NCI-H146 (cell line): ENCODE data around the gene C1orf53.
"Not testable (repeated sequence)": the region's sequence is repeated elsewhere in the genome, so short reads cannot be mapped to it uniquely, and the experiment has no call there.

ENCODE experiments used
- DNase-seq: peaks from one replicate; lab custom pipeline; 2025; lab: John Stamatoyannopoulos, UW

C1orf53 gene

DNA sequence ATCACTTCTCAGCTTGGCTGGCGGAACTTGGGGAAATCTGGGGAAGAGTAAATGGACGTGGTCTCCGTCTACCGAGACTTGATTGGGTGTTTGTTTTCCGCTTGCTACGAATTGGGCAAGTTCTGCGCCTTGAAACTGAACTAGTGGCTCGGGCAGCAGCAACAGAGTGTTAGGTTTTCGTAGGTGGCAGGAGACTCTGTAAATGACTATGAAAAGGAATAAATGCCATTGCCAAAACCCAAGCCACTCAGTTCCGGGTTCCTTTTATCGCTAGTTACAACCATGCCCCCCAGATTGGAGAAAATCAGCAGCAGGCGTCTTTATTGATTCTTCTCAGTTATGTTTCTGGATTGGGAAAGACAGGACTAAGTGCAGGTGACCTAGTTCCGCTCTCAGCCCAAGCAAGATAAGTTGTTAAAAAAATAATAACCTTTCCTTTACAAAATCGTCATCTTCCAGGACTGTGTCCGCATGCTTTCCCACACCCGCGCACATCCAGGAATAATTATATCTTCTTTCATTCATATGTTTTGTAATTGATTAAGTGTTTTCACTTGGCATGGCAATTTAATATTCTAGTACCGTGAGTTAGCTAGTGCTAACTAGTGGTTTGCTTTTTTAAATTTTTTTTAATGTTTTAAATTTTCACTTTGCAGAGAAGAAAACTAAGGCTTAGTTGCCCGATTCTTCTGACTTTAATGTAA lies 18.1 kb downstream of the C1orf53 start:
- no peak for DNase-seq

DNA sequence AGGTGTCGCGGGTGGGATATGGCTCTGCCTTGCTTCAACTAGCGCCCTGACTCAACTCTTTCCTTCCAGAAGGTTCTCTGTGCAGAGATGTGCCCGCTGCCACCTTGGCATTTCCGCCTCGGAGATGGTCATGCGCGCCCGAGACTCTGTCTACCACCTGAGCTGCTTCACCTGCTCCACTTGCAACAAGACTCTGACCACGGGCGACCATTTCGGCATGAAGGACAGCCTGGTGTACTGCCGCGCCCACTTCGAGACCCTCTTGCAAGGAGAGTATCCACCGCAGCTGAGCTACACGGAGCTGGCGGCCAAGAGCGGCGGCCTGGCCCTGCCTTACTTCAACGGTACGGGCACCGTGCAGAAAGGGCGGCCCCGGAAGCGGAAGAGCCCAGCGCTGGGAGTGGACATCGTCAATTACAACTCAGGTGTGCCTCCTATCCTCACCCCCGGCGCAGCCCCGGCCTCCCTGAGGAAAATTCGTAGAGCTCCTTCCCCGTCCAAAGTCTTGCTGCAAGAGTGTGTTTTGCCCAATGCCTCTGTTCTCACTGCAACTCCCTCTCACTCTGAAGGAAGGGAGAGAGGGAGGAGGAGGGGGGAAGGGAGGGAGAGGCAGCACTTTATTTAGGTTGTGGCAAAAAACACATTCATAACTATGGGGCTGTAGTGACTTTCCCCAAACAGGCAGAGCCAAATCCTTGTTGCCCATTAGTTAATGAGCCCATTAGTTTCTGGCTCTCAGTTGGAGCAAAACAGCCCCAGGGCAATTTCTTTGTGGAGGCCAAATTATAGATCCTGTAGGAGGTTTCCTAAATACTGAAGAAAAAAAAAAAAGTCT lies 19.0 kb downstream of the C1orf53 start:
- no peak for DNase-seq

DNA sequence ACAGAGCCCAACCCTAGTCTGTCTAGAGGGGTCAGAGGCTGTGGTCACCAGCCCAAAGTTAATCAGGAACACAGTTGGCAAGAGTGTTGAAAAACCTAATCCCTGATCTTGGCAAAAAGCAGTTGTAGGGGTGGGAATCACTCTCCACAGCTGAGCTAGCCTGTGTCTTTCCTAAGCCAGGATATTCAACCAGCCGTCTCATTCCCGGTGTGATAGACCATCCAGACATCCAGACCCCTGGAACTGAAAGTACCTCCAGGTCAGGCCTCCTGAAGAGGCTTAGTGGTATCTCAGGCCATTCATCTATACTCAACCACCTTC lies 19.6 kb downstream of the C1orf53 start:
- DNase-seq, result no peak

DNA sequence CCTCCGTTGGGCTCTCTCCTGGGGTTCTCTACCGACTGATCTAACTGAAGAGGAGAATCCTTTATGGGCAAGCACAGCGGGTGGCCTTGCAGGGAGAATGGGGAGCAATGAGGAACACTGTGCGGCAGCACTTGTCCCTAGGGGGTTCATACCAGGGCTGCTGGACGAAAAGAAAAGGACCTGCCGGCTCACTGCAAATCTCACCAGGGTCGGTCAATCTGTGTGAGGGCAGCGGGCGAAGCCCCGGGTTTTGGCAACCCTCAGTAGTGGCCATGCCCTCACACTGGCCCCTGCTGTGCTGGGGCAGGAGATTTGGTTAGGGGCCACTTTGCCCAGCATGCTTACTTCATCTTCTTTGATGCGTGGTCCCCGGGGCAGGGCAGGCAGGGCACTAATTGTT lies 20.6 kb downstream of the C1orf53 start:
- no peak for DNase-seq

DNA sequence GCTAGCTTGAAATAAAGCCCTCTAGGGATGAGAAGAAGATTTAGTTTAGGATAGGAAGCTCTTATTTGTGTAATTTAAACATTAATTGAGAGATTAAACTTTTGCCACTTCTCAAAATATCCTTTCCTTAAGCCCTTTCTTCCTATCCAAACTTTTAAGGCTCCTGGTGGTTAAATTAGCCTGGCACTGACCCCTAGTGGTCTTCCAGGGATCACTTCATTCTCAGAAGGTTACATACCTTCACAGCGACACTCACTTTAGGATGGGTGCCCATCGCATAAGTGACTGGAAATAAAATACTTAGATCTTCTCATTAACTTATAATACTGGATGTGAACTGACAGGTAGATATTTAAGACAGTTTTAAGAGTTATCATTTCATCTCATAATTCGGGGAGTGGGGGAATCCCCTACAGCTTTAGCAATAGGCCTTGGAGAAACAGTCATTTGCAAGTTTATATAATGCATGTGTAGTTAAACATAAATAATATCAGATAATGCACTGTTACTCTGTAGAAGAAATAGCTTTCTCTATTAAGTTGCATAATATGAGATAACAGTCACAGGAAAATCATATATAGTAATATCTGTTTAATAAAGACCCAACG lies 22.2 kb downstream of the C1orf53 start:
- DNase-seq, result peak; percentile 18

DNA sequence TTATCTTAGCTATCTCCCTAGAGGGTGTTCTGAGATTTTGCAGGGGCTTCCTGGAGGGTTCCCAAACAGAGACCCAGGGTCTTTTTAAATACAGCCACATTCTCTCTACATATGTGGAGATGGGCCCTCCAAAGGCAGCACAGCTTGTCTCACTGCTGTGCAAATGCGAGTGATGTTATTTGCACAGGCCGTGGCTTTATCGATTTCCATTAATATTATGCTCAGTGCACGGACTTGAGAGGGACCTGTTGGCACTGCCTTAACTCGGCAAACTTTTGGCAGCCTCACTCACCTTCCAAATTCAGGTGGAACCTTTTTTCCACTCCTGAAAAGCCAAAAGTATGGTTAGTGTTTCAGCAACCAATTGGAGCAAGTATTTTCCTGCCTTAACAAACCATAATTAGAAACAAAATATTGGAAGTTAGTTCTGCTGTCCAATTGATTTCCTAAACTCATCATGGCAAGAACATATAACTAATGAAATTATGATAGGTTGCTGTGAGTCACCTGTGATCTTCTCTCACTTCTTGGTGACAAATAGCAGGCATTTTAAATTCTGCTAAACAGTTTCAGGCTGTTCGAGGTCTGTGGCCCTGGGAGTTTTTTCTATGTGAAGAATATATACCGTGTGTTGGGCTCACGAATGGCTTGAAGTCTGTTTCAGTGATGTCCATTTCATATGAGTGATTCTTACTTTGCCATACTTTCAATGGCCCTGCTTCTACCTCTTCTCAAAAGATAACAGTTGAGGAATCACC lies 25.7 kb downstream of the C1orf53 start:
- DNase-seq, result no peak

DNA sequence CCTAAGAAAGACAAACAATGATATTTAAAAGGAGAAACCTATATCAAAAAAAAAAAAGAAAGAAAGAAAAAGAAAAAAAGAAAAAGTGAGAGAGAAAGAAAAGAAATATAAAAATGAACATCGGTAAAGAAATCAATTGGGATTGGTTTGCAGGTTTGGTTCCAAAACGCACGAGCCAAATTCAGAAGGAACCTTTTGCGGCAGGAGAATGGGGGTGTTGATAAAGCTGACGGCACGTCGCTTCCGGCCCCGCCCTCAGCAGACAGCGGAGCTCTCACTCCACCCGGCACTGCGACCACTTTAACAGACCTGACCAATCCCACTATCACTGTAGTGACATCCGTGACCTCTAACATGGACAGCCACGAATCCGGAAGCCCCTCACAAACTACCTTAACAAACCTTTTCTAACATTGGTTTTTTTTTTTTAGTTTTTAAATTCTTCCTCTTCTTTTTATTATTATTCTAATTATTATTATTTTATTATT lies 26.5 kb downstream of the C1orf53 start:
- DNase-seq, result no peak

DNA sequence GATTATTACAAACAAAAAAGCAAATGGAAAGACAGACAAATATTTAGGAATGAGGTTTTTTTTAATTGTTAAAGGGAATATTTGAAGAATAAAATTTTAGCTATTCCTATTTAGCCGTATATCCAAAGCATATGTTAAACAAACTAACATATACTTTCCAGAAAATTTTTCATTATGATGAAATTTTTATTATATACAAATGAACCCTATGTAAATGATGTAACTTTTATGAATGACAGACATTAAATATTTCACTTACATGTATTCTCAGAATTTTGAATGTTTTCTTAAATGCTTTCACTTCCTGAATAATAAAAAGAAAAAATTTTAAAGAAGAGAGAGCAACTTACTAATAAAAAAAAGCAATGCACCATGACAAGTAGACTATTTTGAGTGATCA lies 30.6 kb downstream of the C1orf53 start:
- DNase-seq, result no peak

DNA sequence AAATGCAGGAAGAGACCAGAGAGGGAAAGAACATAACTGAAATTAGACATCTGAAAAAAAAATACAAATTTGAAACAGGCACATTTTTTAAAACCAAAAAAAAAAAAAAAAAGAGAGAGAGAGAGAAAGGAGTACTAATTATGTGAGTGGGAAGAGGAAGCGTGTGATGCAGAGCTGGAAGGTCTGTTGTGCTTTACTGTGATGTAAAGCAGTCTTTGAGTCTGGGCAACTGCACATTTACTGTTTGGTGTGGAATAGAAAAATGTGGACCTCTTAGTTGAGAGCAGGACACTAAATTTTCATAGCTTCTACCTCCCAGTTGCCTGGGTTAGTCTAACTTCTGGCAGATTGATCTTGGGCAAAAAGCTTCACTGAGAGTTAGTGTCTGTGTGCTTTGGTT lies 31.2 kb downstream of the C1orf53 start:
- DNase-seq, result no peak

DNA sequence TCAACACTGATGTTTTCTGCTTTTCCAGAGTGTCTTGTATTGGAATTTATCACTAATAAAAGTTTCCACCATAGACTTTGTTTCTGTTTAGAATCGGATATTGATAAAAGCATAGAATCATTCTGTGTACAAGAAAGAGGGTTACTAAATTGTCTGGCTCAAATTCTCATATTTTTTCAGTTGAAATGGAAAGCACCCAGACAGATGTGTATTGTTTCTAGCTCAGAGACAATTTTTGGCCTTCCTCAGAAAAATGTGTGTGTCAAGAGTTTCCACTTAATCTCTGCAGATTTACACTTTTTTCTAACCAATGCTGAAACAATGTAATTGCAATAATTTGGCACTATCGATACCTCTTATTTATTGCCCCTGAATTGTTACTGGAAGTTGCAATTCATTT lies 35.0 kb downstream of the C1orf53 start:
- DNase-seq, result no peak

DNA sequence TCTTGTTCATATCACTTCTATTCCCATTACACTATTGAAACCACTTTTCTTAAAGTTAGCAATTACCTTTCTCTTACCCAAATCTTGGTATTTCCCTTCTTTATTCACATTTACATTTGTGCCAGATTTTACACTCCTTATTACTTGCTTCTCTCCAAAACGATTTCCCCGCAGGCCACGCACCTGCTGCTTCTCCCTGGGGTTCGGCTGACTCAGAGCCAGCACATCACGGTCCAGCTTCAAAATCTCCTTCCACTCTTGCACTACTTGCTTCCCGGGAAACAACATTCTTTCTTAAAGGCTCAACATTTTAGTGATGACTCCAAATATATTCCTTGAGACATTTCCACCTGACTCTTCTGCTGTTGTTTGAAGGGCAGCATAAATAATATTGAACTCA lies 35.5 kb downstream of the C1orf53 start:
- no peak for DNase-seq

DNA sequence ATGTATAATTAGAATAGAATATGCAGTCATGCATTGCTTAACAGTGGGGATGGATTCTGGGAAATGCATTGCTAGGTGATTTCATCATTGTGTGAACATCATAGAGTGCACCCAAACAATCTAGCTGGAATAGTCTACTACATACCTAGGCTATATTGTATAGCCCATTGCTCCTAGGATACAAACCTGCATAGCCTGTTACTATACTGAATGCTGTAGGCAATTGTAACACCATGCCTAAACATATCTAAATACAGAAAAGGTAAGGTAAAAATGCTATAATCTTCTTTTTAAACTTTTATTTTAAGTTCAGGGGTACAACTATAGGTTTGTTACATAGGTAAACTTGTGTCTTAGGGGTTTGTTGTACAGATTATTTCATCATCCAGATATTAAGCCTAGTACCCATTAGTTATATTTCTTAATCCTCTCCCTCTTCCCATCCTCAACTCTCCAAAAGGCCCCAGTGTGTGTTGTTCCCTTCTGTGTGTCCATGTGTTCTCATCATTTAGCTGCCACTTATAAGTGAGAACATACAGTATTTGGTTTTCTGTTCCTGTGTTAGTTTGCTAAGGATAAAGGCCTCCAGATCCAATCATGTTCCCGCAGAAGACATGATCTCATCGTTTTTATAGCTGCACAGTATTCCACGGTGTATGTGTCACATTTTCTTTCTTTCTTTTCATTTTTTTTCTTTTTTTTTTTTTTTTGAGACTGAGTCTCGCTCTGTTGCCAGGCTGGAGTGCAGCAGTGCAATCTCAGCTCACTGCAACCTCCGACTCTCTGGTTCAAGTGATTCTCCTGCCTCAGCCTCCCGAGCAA lies 36.9 kb downstream of the C1orf53 start:
- DNase-seq, result not testable (repeated sequence)

DNA sequence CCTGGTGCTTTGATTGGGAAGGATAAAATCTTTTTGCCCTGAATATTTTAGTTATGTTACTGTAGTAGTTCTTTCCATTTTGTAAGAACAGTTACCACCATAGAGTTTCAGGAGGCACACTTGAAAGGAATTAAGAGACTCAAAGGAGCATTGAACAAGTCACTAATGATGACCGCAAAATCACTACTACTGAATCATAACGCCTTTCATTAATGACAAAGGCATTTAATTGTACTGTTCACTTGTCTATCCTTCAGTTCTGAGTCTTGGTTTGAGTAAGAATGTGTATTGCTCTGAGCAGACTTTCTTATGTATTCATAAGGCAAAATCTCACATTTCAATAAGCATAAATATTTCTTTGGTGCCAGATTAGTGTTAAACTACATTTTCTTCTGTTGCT lies 39.6 kb downstream of the C1orf53 start:
- DNase-seq, result no peak

DNA sequence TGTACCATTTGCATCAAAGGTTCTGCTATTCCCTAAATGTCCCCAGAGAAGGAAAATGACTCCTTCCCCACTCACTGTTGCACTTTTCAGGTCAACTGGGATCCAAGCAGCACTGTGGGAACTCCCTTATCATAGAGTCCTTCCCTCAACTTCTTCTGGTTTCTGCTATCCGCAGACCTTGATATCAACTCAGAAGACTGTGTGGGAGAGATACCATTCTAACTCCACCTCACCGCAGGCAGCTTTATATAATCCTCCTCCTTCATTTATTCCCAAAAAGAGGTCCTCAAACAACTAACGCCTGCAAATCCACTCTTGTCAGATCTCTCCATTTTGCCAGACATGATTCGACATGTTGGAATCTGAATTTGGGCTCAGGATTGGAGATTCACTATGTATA lies 42.1 kb downstream of the C1orf53 start:
- no peak for DNase-seq

DNA sequence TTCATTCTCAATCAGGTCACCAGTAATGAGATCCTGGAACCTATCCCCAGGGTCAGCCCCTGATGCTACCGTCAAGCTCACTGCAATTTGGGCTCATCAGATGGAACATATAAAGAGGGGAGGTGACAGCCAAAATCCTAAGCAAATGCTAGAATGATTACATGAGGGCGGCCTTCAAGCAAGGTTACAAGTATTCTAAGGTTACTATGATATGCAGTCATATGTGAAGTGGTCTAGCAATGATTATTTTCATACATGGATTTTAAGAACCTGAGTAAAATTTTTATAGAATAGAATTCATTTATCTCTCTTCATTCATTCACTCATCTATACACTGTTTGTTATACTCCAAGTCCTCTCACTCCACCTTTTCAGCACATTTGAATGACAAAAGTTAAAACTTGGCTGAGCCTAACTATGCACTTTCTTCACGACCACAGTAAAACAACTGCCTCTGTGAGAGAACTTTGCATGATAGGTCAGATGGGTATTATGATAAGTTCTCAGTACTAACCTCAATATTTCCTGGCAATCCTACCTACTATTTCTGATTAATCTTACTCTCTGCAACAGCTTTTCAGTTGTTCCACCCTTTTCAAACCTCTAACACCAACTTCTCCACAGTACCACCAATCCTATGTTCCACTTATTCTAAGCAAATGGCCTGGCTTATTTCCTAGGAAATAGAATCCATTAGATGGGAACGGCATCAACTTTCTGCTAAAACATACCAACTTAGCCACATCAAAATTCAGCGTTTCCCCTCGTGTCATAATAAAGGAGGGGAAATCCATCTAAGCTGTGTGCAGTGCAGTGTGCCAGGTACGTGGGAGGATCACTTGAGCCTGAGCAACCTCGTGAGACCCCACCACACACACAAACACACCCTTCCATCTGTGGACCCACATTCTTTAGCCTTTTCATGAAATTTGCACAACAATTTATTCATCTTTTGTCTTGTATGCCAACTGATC lies 46.8 kb downstream of the C1orf53 start:
- DNase-seq, result no peak

DNA sequence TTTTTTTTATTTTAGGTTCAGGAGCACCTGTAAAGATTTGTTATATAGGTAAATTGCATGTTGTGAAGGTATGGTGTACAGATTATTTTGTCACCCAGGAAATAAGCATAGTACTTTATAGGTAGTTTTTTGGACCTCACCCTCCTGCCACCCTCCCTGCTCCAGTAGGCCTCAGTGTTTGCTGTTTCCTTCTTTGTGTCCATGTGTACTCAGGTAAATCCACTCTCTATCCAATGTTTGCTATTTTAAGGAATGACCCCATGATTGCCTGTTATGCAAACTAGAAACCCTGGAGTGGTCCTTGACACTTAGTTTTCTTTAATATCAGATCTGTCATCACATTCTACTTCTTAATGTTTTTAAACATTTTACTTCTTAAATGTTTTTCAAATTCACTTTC lies 48.7 kb downstream of the C1orf53 start:
- DNase-seq, result no peak

DNA sequence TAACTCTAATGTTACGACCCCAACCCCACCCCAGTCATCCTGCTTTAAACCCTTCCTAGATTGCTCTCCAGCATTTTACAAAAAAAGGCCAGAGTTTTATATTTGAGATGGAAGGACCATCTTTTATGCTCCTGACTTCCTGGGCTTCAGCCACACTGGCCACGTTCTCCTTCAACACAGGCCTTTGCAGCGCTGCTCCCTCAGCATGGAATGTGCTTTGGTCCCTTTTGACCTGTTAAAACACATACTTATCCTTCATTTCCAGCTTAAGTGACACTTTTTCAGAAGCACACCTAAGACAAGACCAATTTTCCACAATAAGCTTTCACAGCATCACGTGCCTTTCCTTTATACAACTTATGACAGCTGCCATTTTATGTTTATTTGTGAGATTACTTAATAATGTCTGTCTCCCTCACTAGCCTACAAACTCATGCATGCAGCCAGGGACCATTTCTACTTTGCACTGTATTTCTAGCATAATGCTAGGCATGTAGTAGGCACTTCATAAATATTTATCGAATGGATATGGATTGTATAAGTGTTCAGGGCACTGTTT lies 49.3 kb downstream of the C1orf53 start:
- no peak for DNase-seq

DNA sequence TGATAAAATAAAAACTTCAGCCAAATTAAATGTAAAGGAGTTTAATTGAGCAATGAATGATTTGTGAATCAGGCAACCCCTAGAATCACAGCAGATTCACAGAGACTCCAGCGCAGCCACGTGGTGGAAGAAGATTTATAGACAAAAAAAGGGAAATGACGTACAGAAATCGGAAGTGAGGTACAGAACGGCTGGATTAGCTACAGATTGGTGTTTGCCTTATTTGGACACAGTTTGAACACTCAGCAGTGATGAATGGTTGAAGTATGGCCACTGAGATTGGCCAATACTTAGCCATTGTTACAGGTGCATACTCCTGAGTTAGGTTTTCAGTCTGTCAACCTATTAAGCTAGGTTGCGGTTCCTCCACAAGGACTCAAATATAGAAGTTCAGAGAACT lies 51.0 kb downstream of the C1orf53 start:
- not testable (repeated sequence) for DNase-seq

DNA sequence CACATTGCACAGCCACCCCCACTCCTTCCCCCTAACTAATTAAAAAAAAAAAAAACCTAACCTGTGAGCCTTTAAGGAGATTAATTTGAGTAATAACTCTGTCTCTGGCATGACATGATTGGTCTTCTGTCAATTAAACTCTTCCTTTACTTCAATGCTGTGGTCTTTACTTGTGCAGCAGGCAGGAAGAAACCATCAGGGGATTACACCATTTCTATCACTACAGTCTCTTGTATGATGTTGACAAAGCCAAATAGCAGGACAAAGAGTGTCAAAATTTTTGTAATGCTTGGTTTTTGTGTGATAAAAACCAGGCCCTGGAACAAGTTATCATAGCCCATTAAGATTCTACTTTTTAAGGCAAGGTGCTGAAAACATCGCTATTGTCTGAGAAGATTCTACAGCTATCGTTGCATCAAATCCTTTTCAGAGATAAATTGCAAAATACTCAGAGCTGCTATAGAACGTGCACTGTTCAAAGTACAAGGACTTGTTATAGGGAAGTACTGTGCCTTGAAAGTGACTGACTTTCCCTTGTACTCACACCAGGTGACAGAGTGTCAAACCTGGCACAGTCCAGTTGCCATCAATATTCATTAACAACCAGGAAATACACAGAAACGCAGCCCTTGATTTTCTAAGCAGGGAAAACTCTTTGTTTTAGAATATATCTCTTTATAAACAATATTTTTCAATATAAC lies 52.4 kb downstream of the C1orf53 start:
- DNase-seq, result no peak
